Globus pallidus (tissue), 1 donor: Measurements from ENCODE around the gene RFFL.
A peak's percentile ranks its signal among the peaks of the same experiment; 100 is the strongest.
"Not testable (repeated sequence)": the region's sequence is repeated elsewhere in the genome, so short reads cannot be mapped to it uniquely, and the experiment has no call there.

Experiments
- DNase-seq: peaks from one replicate; pipeline ENCODE4 v3.0.0-alpha.2; 2015; ENCODE audit warnings: low spot score

The RFFL gene

GRCh38 chr17:35003778-35004177 lies 59.7 kb downstream of the RFFL start:
- no peak for DNase-seq

- DNase-seq: no peak
Observed at GRCh38 chr17:35002876-35003551, 60.5 kb downstream of the RFFL start.

- no peak for DNase-seq
Observed at GRCh38 chr17:35001549-35001948, 62.0 kb downstream of the RFFL start.

GRCh38 chr17:35000965-35001364 lies 62.5 kb downstream of the RFFL start:
- not testable (repeated sequence) for DNase-seq

GRCh38 chr17:34999456-34999855 lies 64.1 kb downstream of the RFFL start:
- DNase-seq: no peak

- DNase-seq: peak; percentile 87
Observed at GRCh38 chr17:34998205-34998604, 65.3 kb downstream of the RFFL start.

GRCh38 chr17:34997355-34997862 lies 66.1 kb downstream of the RFFL start:
- DNase-seq: no peak

- no peak for DNase-seq
Observed at GRCh38 chr17:34996422-34997285, 66.9 kb downstream of the RFFL start.

- no peak for DNase-seq
Observed at GRCh38 chr17:34993031-34993430, 70.5 kb downstream of the RFFL start.

- no peak for DNase-seq
Observed at GRCh38 chr17:34991606-34992005, 71.9 kb downstream of the RFFL start.

- DNase-seq: no peak
Observed at GRCh38 chr17:34990921-34991365, 72.6 kb downstream of the RFFL start.

- no peak for DNase-seq
Observed at GRCh38 chr17:34989473-34989872, 74.0 kb downstream of the RFFL start.

GRCh38 chr17:34988644-34989043 lies 74.9 kb downstream of the RFFL start:
- no peak for DNase-seq

GRCh38 chr17:34987232-34987631 lies 76.3 kb downstream of the RFFL start:
- no peak for DNase-seq

- DNase-seq: no peak
Observed at GRCh38 chr17:34981538-34982241, 81.8 kb downstream of the RFFL start.

- DNase-seq: peak; percentile 66
Observed at GRCh38 chr17:34980681-34981537, 82.6 kb downstream of the RFFL start.

GRCh38 chr17:34980353-34980680 lies 83.2 kb downstream of the RFFL start, which contains the start of gene LIG3:
LIG3 (plus strand) TSS chr17:34980512; CDS start chr17:34983006, 2,494 bp downstream.
- peak; percentile 88 for DNase-seq

GRCh38 chr17:34979650-34980352 lies 83.7 kb downstream of the RFFL start:
- no peak for DNase-seq

- DNase-seq: no peak
Observed at GRCh38 chr17:34979153-34979552, 84.4 kb downstream of the RFFL start.
